Measurements from ENCODE around the gene NEK4. TPM values are rescaled to one million over a fixed set of nuclear protein-coding genes. Genes with fewer than 3 reads are reported as not detected.

The NEK4 gene
- total and polyA plus RNA-seq, 2 of the 13 experiments (the other 11 are each of a cell fraction or from before 2014, with no cell fraction given) = 16.5 to 38.0 TPM

DNA sequence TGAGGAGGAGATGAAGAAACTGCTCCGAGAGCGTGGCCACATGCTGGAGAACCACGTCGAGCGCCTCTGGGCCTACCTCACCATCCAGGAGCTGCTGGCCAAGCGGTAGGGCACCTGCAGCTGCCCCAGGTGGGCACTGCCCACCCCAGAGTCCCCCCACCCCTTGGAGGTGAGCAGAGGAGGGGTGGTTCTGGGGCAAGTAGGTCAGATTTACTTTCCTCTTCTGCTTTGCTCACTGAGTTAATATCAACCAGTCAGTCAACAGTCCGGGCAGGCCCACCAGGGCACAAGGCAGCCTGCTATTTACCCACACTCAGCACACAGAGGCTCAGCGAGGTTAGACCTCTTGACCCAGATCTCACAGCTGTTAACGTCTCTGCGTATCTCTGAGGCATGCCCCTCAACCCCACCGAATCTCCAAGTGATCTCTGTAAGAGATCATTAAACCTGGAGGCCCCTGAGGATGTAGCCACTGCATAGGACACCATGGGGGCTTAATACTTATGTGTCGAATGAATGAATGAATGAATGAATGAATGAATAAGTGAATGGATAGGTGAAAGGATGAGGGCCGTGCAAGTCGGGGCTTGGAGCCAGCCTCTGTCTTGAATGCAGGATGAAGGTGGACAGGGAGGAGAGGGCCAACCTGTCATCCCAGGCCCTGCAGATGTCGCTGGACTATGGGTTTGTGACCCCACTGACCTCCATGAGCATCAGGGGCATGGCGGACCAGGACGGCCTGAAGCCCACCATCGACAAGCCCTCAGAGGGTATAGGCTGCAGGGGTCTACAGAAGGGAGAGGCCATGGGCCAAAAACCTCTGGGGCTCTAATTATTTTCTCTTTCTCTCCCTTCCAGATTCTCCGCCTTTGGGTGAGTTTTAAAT lies 15.8 kb upstream of the NEK4 start (continued):
- TF ChIP-seq MNT (IDR thresholded peaks at IDR 0.05) (no peak), HDAC1 (CRISPR knock-in tag; IDR thresholded peaks at IDR 0.05) (peak; percentile 81), ATF7 (IDR thresholded peaks at IDR 0.05) (no peak), ATF7 (CRISPR knock-in tag; IDR thresholded peaks at IDR 0.05) (no peak), SIX1 (CRISPR knock-in tag; IDR thresholded peaks at IDR 0.05; ENCODE audit: borderline replicate concordance) (no peak), SPEN (CRISPR knock-in tag; IDR thresholded peaks at IDR 0.05; ENCODE audit: low read depth) (peak; percentile 74; the same call in 1 of the 2 replicates), PBX3 (CRISPR knock-in tag; IDR thresholded peaks at IDR 0.05; ENCODE audit: borderline replicate concordance) (no peak), ZNF430 (CRISPR knock-in tag; IDR thresholded peaks at IDR 0.05) (peak; percentile 56; the same call in 1 of the 2 replicates), ZNF556 (CRISPR knock-in tag; IDR thresholded peaks at IDR 0.05; ENCODE audit: borderline replicate concordance) (0 out of 2 replicates have a peak, but pooled peaks have one; percentile 36), ZNF224 (CRISPR knock-in tag; IDR thresholded peaks at IDR 0.05) (peak; percentile 64; the same call in 1 of the 2 replicates), THAP9 (CRISPR knock-in tag; IDR thresholded peaks at IDR 0.05; ENCODE audit: borderline replicate concordance) (0 out of 2 replicates have a peak, but pooled peaks have one; percentile 31), IRX3 (CRISPR knock-in tag; IDR thresholded peaks at IDR 0.05; ENCODE audit: borderline replicate concordance, low read depth) (no peak), HMGXB4 (CRISPR knock-in tag; IDR thresholded peaks at IDR 0.05; ENCODE audit: borderline replicate concordance in 1 of 2, low read depth in 1 of 2) (peak in 1 of 2 experiments; percentile 29; a peak in 1 of 4 replicates), HDAC2 (CRISPR knock-in tag; IDR thresholded peaks at IDR 0.05) (peak; percentile 76)
- TF ChIP-seq, protein P1, sequence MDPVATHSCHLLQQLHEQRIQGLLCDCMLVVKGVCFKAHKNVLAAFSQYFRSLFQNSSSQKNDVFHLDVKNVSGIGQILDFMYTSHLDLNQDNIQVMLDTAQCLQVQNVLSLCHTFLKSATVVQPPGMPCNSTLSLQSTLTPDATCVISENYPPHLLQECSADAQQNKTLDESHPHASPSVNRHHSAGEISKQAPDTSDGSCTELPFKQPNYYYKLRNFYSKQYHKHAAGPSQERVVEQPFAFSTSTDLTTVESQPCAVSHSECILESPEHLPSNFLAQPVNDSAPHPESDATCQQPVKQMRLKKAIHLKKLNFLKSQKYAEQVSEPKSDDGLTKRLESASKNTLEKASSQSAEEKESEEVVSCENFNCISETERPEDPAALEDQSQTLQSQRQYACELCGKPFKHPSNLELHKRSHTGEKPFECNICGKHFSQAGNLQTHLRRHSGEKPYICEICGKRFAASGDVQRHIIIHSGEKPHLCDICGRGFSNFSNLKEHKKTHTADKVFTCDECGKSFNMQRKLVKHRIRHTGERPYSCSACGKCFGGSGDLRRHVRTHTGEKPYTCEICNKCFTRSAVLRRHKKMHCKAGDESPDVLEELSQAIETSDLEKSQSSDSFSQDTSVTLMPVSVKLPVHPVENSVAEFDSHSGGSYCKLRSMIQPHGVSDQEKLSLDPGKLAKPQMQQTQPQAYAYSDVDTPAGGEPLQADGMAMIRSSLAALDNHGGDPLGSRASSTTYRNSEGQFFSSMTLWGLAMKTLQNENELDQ (CRISPR knock-in tag; IDR thresholded peaks at IDR 0.05; ENCODE audit: borderline replicate concordance) = no peak
- TF ChIP-seq, protein P2, sequence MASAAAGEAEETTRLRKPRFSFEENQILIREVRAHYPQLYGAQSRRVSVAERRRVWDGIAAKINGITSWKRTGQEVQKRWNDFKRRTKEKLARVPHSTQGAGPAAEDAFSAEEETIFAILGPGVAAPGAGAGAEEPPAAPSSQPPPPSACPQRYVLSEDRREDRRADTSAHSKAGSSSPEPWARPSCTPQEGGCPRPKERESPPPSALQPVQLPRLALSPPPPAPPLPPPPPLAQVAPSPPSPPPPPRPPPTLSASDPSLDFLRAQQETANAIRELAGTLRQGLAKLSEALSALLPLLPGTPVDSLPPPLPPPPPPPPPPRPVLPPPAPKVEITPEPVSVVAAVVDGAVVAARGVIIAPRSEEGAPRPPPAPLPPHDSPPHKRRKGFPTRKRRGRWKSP (CRISPR knock-in tag; IDR thresholded peaks at IDR 0.05) = 0 out of 2 replicates have a peak, but pooled peaks have one; percentile 37

Measured in HepG2 (cell line).